ENCODE data around the gene TIMM22.

GRCh38 chr17:1026599-1026975 lies 29.7 kb downstream of the TIMM22 start:
- TF ChIP-seq POLR2AphosphoS5 (IDR thresholded peaks at IDR 0.05; ENCODE audit: borderline replicate concordance, low read depth, low read length): no peak
- TF ChIP-seq EZH2 (IDR thresholded peaks at IDR 0.05): no peak
- no peak for TF ChIP-seq FOXP2 (optimal IDR thresholded peaks at IDR 0.05; ENCODE audit: control extremely low read depth, extremely low read length, insufficient read depth)
